PC-3 (cell line): ENCODE measurements around the gene IL25. TPM values are rescaled to one million over a fixed set of nuclear protein-coding genes. Genes with fewer than 3 reads are reported as not detected.
A peak's percentile ranks its signal among the peaks of the same experiment; 100 is the strongest.

ENCODE experiments used
- ATAC-seq: fragments of 200-7000 bp; cut with Tn5 transposase; 2 replicates; pipeline ENCODE4 v1.9.1; 2020; ENCODE audit warnings: mild to moderate bottlenecking, moderate library complexity
- BruUV-seq: library from RNA; stranded (reverse); fragments of 400-500 nt; replicated peaks from 2 replicates; lab custom pipeline; 2021; lab: Mats Ljungman, UMichigan
- CTCF ChIA-PET: fragments of 300-600 bp; sonication (Branson Sonifier 250); formaldehyde crosslinking; loops from one replicate; lab custom pipeline; 2022; ENCODE audit warnings: antibody characterized with exemption; lab: Charles Lee
- POLR2A ChIA-PET: fragments of 300-600 bp; sonication (Branson Sonifier 250); formaldehyde crosslinking; loops from one replicate; lab custom pipeline; 2022; ENCODE audit warnings: antibody characterized with exemption; ENCODE audit not compliant: unreplicated experiment; lab: Charles Lee
- DNase-seq: peaks from one replicate; pipeline ENCODE4 v3.0.0-alpha.2; 2015
- H2AFZ ChIP-seq: fragments of 300-600 bp; sonication (generic); 2 replicates; pipeline ENCODE4 v1.6.0; 2016; ENCODE audit warnings: antibody characterized with exemption, low read length
- H3F3A ChIP-seq: fragments of 300-600 bp; sonication (generic); one replicate; pipeline ENCODE4 v1.6.0; 2017; ENCODE audit warnings: antibody characterized with exemption, low read length, control low read depth, mild to moderate bottlenecking; ENCODE audit not compliant: unreplicated experiment
- H3K27ac ChIP-seq: fragments of 300-600 bp; sonication (generic); 2 replicates; pipeline ENCODE4 v1.5.1; 2016; ENCODE audit warnings: mild to moderate bottlenecking, low read length
- H3K27me3 ChIP-seq: fragments of 300-600 bp; sonication (generic); 2 replicates; pipeline ENCODE4 v1.6.1; 2016; ENCODE audit warnings: low read length, mixed read lengths
- H3K36me3 ChIP-seq: fragments of 300-600 bp; sonication (generic); 2 replicates; pipeline ENCODE4 v1.6.1; 2016; ENCODE audit warnings: low read depth, mixed run types, low read length, mixed read lengths
- H3K4me1 ChIP-seq: fragments of 300-600 bp; sonication (generic); 2 replicates; pipeline ENCODE4 v1.5.1; 2016; ENCODE audit warnings: low read length; ENCODE audit not compliant: insufficient read depth
- H3K4me2 ChIP-seq: fragments of 300-600 bp; sonication (generic); 2 replicates; pipeline ENCODE4 v1.6.0; 2016; ENCODE audit warnings: low read length
- H3K4me3 ChIP-seq: fragments of 300-600 bp; sonication (generic); 2 replicates; pipeline ENCODE4 v1.5.1; 2016; ENCODE audit warnings: mild to moderate bottlenecking, low read length, mixed read lengths
- H3K79me2 ChIP-seq: fragments of 300-600 bp; sonication (generic); 2 replicates; pipeline ENCODE4 v1.6.1; 2017; ENCODE audit warnings: low read length, mixed read lengths
- H3K9ac ChIP-seq: fragments of 300-600 bp; sonication (generic); 2 replicates; pipeline ENCODE4 v1.6.0; 2016; ENCODE audit warnings: mild to moderate bottlenecking, low read length
- H3K9me2 ChIP-seq: fragments of 300-600 bp; sonication (generic); replicated peaks from 2 replicates; pipeline ENCODE4 v1.6.1; 2016; ENCODE audit warnings: mixed run types, low read length, mixed read lengths
- H3K9me3 ChIP-seq: fragments of 300-600 bp; sonication (generic); 2 replicates; pipeline ENCODE4 v1.6.1; 2016; ENCODE audit warnings: low read length, mixed read lengths
- H4K20me1 ChIP-seq: fragments of 300-600 bp; sonication (generic); 2 replicates; pipeline ENCODE4 v1.6.1; 2016; ENCODE audit warnings: low read length, mixed read lengths
- EZH2 ChIP-seq: fragments of 300-600 bp; sonication (generic); IDR thresholded peaks from one replicate; pipeline ENCODE4 v1.6.1; 2017; ENCODE audit warnings: antibody characterized with exemption, mild to moderate bottlenecking, low read length; ENCODE audit not compliant: unreplicated experiment
- EZH2phosphoT487 ChIP-seq: fragments of 300-600 bp; sonication (generic); IDR thresholded peaks from 2 replicates; pipeline ENCODE4 v1.6.1; 2018; ENCODE audit warnings: mild to moderate bottlenecking, antibody characterized with exemption, low read length, borderline replicate concordance
- intact Hi-C: fragments of 100-400 bp; cut with micrococcal nuclease; formaldehyde crosslinking; loops from 2 replicates; pipeline ENCODE4 v1.9.0; 2023
- total RNA-seq: library from RNA; depleted of rRNA; stranded (reverse); fragments of >200 nt; gene quantifications from 2 replicates; pipeline ENCODE4 v1.2.3, GENCODE V29; 2014
- TF ChIP-seq, protein P1 (sequence below): fragments of 300-600 bp; sonication (generic); conservative IDR thresholded peaks from 2 replicates; pipeline ENCODE4 v1.5.1; 2017; ENCODE audit warnings: antibody characterized with exemption, low read depth, mild to moderate bottlenecking, low read length

IL25 gene
- total RNA-seq, 1 experiment from 2014 or later = not detected

- no peak overlapping the region for H3K4me3 ChIP-seq
- H3K79me2 ChIP-seq = no peaks in the 10 kb centered on the region
- no peaks in the 10 kb centered on the region for H3K9me3 ChIP-seq
- CTCF ChIA-PET = interaction anchor here (0.6 to 1.3 kb wide), 4 partner anchors 43 to 311 kb away, joined by 3 to 11 read pairs (median 6); partner anchors contain the start of gene AP1G2
- H3K27me3 ChIP-seq = peaks cover 35% of the 10 kb centered on the region
- H3K36me3 ChIP-seq = no peaks in the 10 kb centered on the region
- ATAC-seq (no peak), DNase-seq (no peak)
- no peaks in the 10 kb centered on the region for H3F3A ChIP-seq
- no peaks in the 10 kb centered on the region for H4K20me1 ChIP-seq
- TF ChIP-seq, protein P1, sequence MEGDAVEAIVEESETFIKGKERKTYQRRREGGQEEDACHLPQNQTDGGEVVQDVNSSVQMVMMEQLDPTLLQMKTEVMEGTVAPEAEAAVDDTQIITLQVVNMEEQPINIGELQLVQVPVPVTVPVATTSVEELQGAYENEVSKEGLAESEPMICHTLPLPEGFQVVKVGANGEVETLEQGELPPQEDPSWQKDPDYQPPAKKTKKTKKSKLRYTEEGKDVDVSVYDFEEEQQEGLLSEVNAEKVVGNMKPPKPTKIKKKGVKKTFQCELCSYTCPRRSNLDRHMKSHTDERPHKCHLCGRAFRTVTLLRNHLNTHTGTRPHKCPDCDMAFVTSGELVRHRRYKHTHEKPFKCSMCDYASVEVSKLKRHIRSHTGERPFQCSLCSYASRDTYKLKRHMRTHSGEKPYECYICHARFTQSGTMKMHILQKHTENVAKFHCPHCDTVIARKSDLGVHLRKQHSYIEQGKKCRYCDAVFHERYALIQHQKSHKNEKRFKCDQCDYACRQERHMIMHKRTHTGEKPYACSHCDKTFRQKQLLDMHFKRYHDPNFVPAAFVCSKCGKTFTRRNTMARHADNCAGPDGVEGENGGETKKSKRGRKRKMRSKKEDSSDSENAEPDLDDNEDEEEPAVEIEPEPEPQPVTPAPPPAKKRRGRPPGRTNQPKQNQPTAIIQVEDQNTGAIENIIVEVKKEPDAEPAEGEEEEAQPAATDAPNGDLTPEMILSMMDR = 0 out of 2 replicates have a peak, but pooled peaks have one; percentile 18
- no peak for TF ChIP-seq EZH2
- no peaks in the 10 kb centered on the region for H3K9me2 ChIP-seq
- POLR2A ChIA-PET = no interaction called here
- no peak overlapping the region for H3K4me2 ChIP-seq
- H2AFZ ChIP-seq = no peak overlapping the region
- no peak overlapping the region for H3K9ac ChIP-seq
- no peaks in the 10 kb centered on the region for H3K4me1 ChIP-seq
- BruUV-seq = no TSS peak
- H3K27ac ChIP-seq = no peak overlapping the region
- intact Hi-C loops = loop anchor here (1.0 kb wide), 2 partner anchors 52 to 115 kb away; no protein-coding TSS in a partner anchor
Measured at GRCh38 chr14:23380197-23380914, 7.7 kb downstream of the IL25 start.

GRCh38 chr14:23380976-23381375 is 8.4 kb downstream of the IL25 start:
- H3K9me2 ChIP-seq = no peaks in the 10 kb centered on the region
- no peak for ATAC-seq
- no peaks in the 10 kb centered on the region for H4K20me1 ChIP-seq
- no peak for DNase-seq
- H3F3A ChIP-seq = no peaks in the 10 kb centered on the region
- no peaks in the 10 kb centered on the region for H3K4me1 ChIP-seq
- no peak overlapping the region for H2AFZ ChIP-seq
- no peak overlapping the region for H3K4me3 ChIP-seq
- BruUV-seq = no TSS peak
- peaks cover 41% of the 10 kb centered on the region for H3K27me3 ChIP-seq
- intact Hi-C loops = loop anchor here (1.0 kb wide), 2 partner anchors 53 to 116 kb away; no protein-coding TSS in a partner anchor
- no peaks in the 10 kb centered on the region for H3K36me3 ChIP-seq
- no peak overlapping the region for H3K9ac ChIP-seq
- POLR2A ChIA-PET = no interaction called here
- H3K27ac ChIP-seq = no peak overlapping the region
- TF ChIP-seq EZH2phosphoT487 (no peak), EZH2 (no peak)
- TF ChIP-seq, protein P1 = no peak
- H3K9me3 ChIP-seq = no peaks in the 10 kb centered on the region
- no peak overlapping the region for H3K4me2 ChIP-seq
- CTCF ChIA-PET = no interaction called here
- H3K79me2 ChIP-seq = no peaks in the 10 kb centered on the region

GRCh38 chr14:23381871-23382270 is 9.3 kb downstream of the IL25 start:
- ChIA-PET CTCF (no interaction called here), POLR2A (no interaction called here)
- no peak for DNase-seq
- Histone ChIP-seq H3K36me3 (no peaks in the 10 kb centered on the region), H3K9me2 (no peaks in the 10 kb centered on the region), H3K9ac (no peak overlapping the region), H3K4me1 (no peaks in the 10 kb centered on the region), H3K27ac (no peak overlapping the region), H3F3A (no peaks in the 10 kb centered on the region), H3K27me3 (peaks cover 41% of the 10 kb centered on the region), H2AFZ (no peak overlapping the region), H3K4me2 (no peak overlapping the region), H3K9me3 (no peaks in the 10 kb centered on the region), H4K20me1 (no peaks in the 10 kb centered on the region), H3K4me3 (no peak overlapping the region), H3K79me2 (no peaks in the 10 kb centered on the region)
- BruUV-seq = no TSS peak
- no peak for ATAC-seq
- TF ChIP-seq EZH2phosphoT487 (no peak), EZH2 (no peak)
- TF ChIP-seq, protein P1 = no peak
- intact Hi-C loops = no loop called here
